ENCODE data around the gene FMNL3.

GRCh38 chr12:49643135-49643534 lies 64.1 kb downstream of the FMNL3 start:
- TF ChIP-seq, protein P1, sequence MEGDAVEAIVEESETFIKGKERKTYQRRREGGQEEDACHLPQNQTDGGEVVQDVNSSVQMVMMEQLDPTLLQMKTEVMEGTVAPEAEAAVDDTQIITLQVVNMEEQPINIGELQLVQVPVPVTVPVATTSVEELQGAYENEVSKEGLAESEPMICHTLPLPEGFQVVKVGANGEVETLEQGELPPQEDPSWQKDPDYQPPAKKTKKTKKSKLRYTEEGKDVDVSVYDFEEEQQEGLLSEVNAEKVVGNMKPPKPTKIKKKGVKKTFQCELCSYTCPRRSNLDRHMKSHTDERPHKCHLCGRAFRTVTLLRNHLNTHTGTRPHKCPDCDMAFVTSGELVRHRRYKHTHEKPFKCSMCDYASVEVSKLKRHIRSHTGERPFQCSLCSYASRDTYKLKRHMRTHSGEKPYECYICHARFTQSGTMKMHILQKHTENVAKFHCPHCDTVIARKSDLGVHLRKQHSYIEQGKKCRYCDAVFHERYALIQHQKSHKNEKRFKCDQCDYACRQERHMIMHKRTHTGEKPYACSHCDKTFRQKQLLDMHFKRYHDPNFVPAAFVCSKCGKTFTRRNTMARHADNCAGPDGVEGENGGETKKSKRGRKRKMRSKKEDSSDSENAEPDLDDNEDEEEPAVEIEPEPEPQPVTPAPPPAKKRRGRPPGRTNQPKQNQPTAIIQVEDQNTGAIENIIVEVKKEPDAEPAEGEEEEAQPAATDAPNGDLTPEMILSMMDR (IDR thresholded peaks at IDR 0.05), result no peak
- TF ChIP-seq POLR2A (IDR thresholded peaks at IDR 0.05), result no peak
- no peak for TF ChIP-seq EP300 (IDR thresholded peaks at IDR 0.05)
